Measurements from ENCODE around the gene BMPR2. TPM values are rescaled to one million over a fixed set of nuclear protein-coding genes. Genes with fewer than 3 reads are reported as not detected.

Gene BMPR2
- total and polyA plus RNA-seq, 2 of the 8 experiments (the other 6 are each of a cell fraction or from before 2014, with no cell fraction given), result 5.5 to 19.8 TPM

- H3K4me2 ChIP-seq (ENCODE audit: insufficient read depth in 1 of 2, low read depth in 2 of 2, low read length in 2 of 2), result no peak overlapping the region; a peak in 1 of 4 replicates
- no peaks in the 10 kb centered on the region for H3K36me3 ChIP-seq (ENCODE audit: control insufficient read depth in 2 of 4, insufficient read depth in 4 of 4, low read length in 3 of 4)
Observed at GRCh38 chr2:202373490-202373889, 2.6 kb upstream of the BMPR2 start.

More at GRCh38 chr2:202373490-202373889, 2.6 kb upstream of the BMPR2 start:
- Histone ChIP-seq H4K20me1 (replicated peaks in 1 of 2; ENCODE audit: control insufficient read depth in 1 of 2, insufficient read depth in 2 of 2, low read length in 2 of 2) (peaks cover 0 to 2% of the 10 kb centered on the region in 2 experiments), H2BK12ac (ENCODE audit: low read depth, low read length) (no peak overlapping the region), H4K8ac (ENCODE audit: extremely low read depth, insufficient read depth, low read length) (no peak overlapping the region), H4K5ac (ENCODE audit: insufficient read length, low read depth, low read length) (no peak overlapping the region), H4K91ac (replicated peaks; ENCODE audit: insufficient read length, low read length) (no peak overlapping the region), H3K9me3 (ENCODE audit: insufficient read depth in 2 of 2, low read depth in 1 of 2, low read length in 1 of 2) (no peaks in the 10 kb centered on the region), H3K79me2 (ENCODE audit: control insufficient read depth in 1 of 2, insufficient read depth in 2 of 2, low read length in 2 of 2) (peaks cover 3 to 15% of the 10 kb centered on the region in 2 experiments; a peak in 3 of 4 replicates), H2BK15ac (ENCODE audit: low read length) (no peak overlapping the region), H2AK5ac (ENCODE audit: low read depth, low read length) (no peak overlapping the region), H3K4me3 (ENCODE audit: extremely low read depth in 1 of 4, insufficient read depth in 2 of 4, low read depth in 3 of 4, low read length in 4 of 4) (no peak overlapping the region), H3K79me1 (ENCODE audit: low read depth, low read length) (0 out of 2 replicates have a peak, but pooled peaks cover 2% of the 10 kb centered on the region), H3K56ac (replicated peaks; ENCODE audit: insufficient read length, low read depth, low read length) (no peak overlapping the region), H3K4me1 (replicated peaks in 1 of 4; ENCODE audit: control insufficient read depth in 3 of 4, insufficient read depth in 4 of 4, low read length in 3 of 4) (peaks cover 0 to 6% (median 0%) of the 10 kb centered on the region in 4 experiments; a peak in 1 of 7 replicates), H3K9ac (replicated peaks in 1 of 4; ENCODE audit: extremely low read depth in 1 of 4, low read depth in 3 of 4, low read length in 3 of 4) (no peak overlapping the region), H2BK20ac (ENCODE audit: low read length) (no peak overlapping the region), H2AFZ (ENCODE audit: low read length) (no peak overlapping the region), H3K23me2 (ENCODE audit: low read depth, low read length) (peaks cover 8% of the 10 kb centered on the region), H3K27me3 (replicated peaks in 1 of 4; ENCODE audit: control insufficient read depth in 3 of 4, extremely low read depth in 1 of 4, insufficient read depth in 3 of 4, low read length in 3 of 4) (no peaks in the 10 kb centered on the region), H3K23ac (ENCODE audit: insufficient read length) (no peak overlapping the region), H3K27ac (ENCODE audit: low read depth, low read length) (no peak overlapping the region), H3K14ac (ENCODE audit: insufficient read length) (no peak overlapping the region), H2BK120ac (replicated peaks; ENCODE audit: low read depth, low read length) (no peak overlapping the region), H3K4ac (replicated peaks; ENCODE audit: insufficient read length, low read depth, low read length) (no peak overlapping the region), H3K18ac (ENCODE audit: extremely low read depth, low read length) (no peak overlapping the region), H2BK5ac (ENCODE audit: low read depth, low read length) (no peak overlapping the region)
- CTCF ChIA-PET (ENCODE audit: partially characterized antibody), result interaction anchor here (0.6 to 1.1 kb wide), 3 partner anchors 34 to 414 kb away, joined by 3 read pairs; no protein-coding TSS in a partner anchor
- FAIRE-seq (no peak), DNase-seq (ENCODE audit: low read depth in 1 of 2, low spot score in 2 of 2) (peak in 1 of 2 experiments; percentile 44)
- POLR2A ChIA-PET (ENCODE audit: partially characterized antibody), result interaction anchor here (0.6 to 0.7 kb wide), 2 partner anchors 33 to 128 kb away, joined by 3 read pairs; no protein-coding TSS in a partner anchor
- TF ChIP-seq RAD21 (IDR thresholded peaks at IDR 0.05 in 1 of 2, conservative IDR thresholded peaks at IDR 0.05 in 1 of 2; ENCODE audit: low read depth in 2 of 2, low read length in 2 of 2) (no peak), RBBP5 (IDR thresholded peaks at IDR 0.05; ENCODE audit: borderline replicate concordance, low read depth, low read length) (no peak), FOSL1 (IDR thresholded peaks at IDR 0.05; ENCODE audit: insufficient read depth, low read depth, low read length) (no peak), SIX5 (IDR thresholded peaks at IDR 0.05; ENCODE audit: low read depth, low read length) (no peak), SAP30 (IDR thresholded peaks at IDR 0.05; ENCODE audit: insufficient read depth, insufficient replicate concordance, low read length) (no peak), GABPA (IDR thresholded peaks at IDR 0.05; ENCODE audit: borderline replicate concordance, insufficient read depth, low read length) (no peak), CBX8 (IDR thresholded peaks at IDR 0.05; ENCODE audit: borderline replicate concordance, low read depth, low read length) (no peak), BCL11A (IDR thresholded peaks at IDR 0.05; ENCODE audit: low read depth in 2 of 2, low read length in 2 of 2) (no peak), SP2 (IDR thresholded peaks at IDR 0.05; ENCODE audit: low read length) (no peak), BACH1 (IDR thresholded peaks at IDR 0.05; ENCODE audit: low read length) (no peak), SIRT6 (IDR thresholded peaks at IDR 0.05; ENCODE audit: low read length) (no peak), PHF8 (conservative IDR thresholded peaks at IDR 0.05; ENCODE audit: low read depth, low read length) (no peak)
- 88% methylated on average over 7 of the region's 7 CpGs; no CpG with 5 or more reads in 1 of the 2 experiments for WGBS, 2 experiments (ENCODE audit: extremely low coverage in 1 of 2, insufficient coverage in 1 of 2, insufficient read length in 1 of 2, insufficient replicate concordance in 2 of 2, low coverage in 1 of 2, low lambda C conversion rate in 2 of 2, missing lambda C conversion rate in 1 of 2)
